Kidney (tissue), 14 donors: ENCODE data around the gene ZNF101. TPM values are rescaled to one million over a fixed set of nuclear protein-coding genes. Genes with fewer than 3 reads are reported as not detected.
"Not testable (repeated sequence)": the region's sequence is repeated elsewhere in the genome, so short reads cannot be mapped to it uniquely, and the experiment has no call there.

Experiments
- DNase-seq, 5 donors: peaks; one replicate each; pipeline ENCODE4 v3.0.0-alpha.2; 2013 to 2020
- FAIRE-seq: peaks from 2 replicates; lab custom pipeline; 2012; peaks lifted over from hg19 to GRCh38; lab: Jason Lieb, UNC
- H3K27ac ChIP-seq, 2 donors: one replicate each; pipeline ENCODE4 v1.7.0; 2013; ENCODE audit warnings: low read depth in 2 of 2, low read length in 2 of 2, inconsistent platforms in 1 of 2
- H3K27me3 ChIP-seq: one replicate; pipeline ENCODE4 v1.7.1; 2013; ENCODE audit warnings: low read length, inconsistent platforms; ENCODE audit not compliant: control insufficient read depth, insufficient read depth
- H3K36me3 ChIP-seq, 3 donors: one replicate each; pipeline versions ENCODE4 v1.7.0 to v1.7.1; 2013; ENCODE audit warnings: low read length in 3 of 3, control low read depth in 1 of 3, inconsistent platforms in 1 of 3; ENCODE audit not compliant: insufficient read depth in 3 of 3, control insufficient read depth in 2 of 3
- H3K4me1 ChIP-seq, 3 donors: one replicate each; pipeline versions ENCODE4 v1.7.0 to v1.7.1; 2013; ENCODE audit warnings: low read length in 3 of 3, inconsistent platforms in 1 of 3, low read depth in 1 of 3; ENCODE audit not compliant: control insufficient read depth in 2 of 3, insufficient read depth in 2 of 3
- H3K4me3 ChIP-seq, 3 donors: one replicate each; pipeline versions ENCODE4 v1.7.0 to v1.8.1; 2013; ENCODE audit warnings: low read length in 3 of 3, control low read depth in 1 of 3, inconsistent platforms in 1 of 3
- H3K9ac ChIP-seq, 3 donors: one replicate each; pipeline versions ENCODE4 v1.7.0 to v1.7.1; 2013; ENCODE audit warnings: low read length in 3 of 3, control low read depth in 1 of 3, inconsistent platforms in 1 of 3
- H3K9me3 ChIP-seq, 3 donors: one replicate each; pipeline versions ENCODE4 v1.7.0 to v1.7.1; 2013; ENCODE audit warnings: low read length in 3 of 3, control low read depth in 1 of 3, inconsistent platforms in 1 of 3; ENCODE audit not compliant: control insufficient read depth in 2 of 3, insufficient read depth in 1 of 3
- intact Hi-C: fragments of 100-400 bp; cut with DNase I; formaldehyde crosslinking; loops from one replicate; pipeline ENCODE4 v1.11.1; 2022
- polyA plus RNA-seq: library from polyadenylated mRNA; stranded (reverse); fragments of 350-450 nt; fragmentation: Illumina TruSeq; extraction: RNeasy Lipid Tissue Mini Kit (QIAGEN cat#74804); gene quantifications from one replicate; pipeline ENCODE4 v1.2.3, GENCODE V29; 2014; ENCODE audit warnings: low read depth, low replicate concordance; ENCODE audit not compliant: insufficient read depth
- total RNA-seq: library from RNA; stranded (reverse); fragmentation: NEBNext Ultra II Directional; extraction: Animal tissue kit (Norgen Biotek cat#: 25700); gene quantifications from one replicate; pipeline ENCODE4 v1.2.1, GENCODE V29; 2021
- TF ChIP-seq, protein P1 (sequence below): IDR thresholded peaks from 3 replicates; pipeline ENCODE4 v1.5.1; 2012; ENCODE audit warnings: mild to moderate bottlenecking, moderate library complexity, borderline replicate concordance; ENCODE audit not compliant: insufficient read depth; ENCODE audit errors: extremely low read depth
- donor health status: control.
- donor health status: control.
- donor health status: control.
- donor health status: control.
- donor health status: control.
- donor health status: DM: yes; HTN: yes; CAD: no.
- donor health status: Normal renal cell carcinoma (clear cell type).

Gene ZNF101
- total and polyA plus RNA-seq, 2 donors from 2014 or later: 10.2 to 21.2 TPM

DNA sequence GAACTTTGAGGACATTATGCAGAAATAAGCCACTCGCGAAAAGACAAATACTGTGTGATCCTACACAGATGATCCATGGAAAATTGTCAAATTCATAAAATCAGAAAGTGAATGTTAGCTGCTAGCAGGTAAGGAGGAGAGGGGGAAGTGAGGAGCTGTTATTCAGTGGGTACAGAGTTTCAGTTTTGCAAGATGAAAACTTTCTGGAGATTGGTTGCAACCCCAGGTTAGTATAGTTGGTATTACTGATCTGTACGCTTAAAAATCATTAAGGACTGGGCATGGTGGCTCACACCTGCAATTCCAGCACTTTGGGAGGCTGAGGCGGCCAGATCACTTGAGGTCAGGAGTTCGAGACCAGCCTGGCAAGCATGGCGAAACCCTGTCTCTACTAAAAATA lies 17.9 kb downstream of the ZNF101 start:
- Histone ChIP-seq H3K27ac (no peak overlapping the region), H3K4me3 (no peak overlapping the region), H3K27me3 (no peaks in the 10 kb centered on the region), H3K36me3 (no peaks in the 10 kb centered on the region), H3K9me3 (peaks cover 0 to under 1% (median 0%) of the 10 kb centered on the region in 3 donors), H3K9ac (no peak overlapping the region), H3K4me1 (no peaks in the 10 kb centered on the region)
- no peak for DNase-seq
- intact Hi-C loops: no loop called here
- TF ChIP-seq, protein P1, sequence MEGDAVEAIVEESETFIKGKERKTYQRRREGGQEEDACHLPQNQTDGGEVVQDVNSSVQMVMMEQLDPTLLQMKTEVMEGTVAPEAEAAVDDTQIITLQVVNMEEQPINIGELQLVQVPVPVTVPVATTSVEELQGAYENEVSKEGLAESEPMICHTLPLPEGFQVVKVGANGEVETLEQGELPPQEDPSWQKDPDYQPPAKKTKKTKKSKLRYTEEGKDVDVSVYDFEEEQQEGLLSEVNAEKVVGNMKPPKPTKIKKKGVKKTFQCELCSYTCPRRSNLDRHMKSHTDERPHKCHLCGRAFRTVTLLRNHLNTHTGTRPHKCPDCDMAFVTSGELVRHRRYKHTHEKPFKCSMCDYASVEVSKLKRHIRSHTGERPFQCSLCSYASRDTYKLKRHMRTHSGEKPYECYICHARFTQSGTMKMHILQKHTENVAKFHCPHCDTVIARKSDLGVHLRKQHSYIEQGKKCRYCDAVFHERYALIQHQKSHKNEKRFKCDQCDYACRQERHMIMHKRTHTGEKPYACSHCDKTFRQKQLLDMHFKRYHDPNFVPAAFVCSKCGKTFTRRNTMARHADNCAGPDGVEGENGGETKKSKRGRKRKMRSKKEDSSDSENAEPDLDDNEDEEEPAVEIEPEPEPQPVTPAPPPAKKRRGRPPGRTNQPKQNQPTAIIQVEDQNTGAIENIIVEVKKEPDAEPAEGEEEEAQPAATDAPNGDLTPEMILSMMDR: no peak
- FAIRE-seq: no peak

DNA sequence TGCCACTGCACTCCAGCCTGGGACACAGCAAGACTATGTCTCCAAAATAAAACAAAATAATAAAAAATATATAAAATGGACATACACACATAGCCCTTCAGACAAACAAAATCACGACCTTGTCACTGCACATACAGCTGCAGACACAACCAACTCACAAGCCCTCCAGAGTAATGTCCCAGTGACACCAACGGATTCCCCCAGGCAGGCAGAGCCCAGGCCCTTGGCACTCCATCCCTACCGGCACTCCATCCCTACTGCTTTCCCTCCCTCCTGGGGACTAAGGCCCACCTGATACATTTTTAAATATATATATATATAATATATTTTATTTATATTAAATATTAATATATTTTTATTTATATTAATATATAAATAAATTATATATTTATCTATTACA lies 18.5 kb downstream of the ZNF101 start:
- peak in 2 of 5 donors; percentile 27 to 32 for DNase-seq
- Histone ChIP-seq H3K4me3 (no peak overlapping the region), H3K27me3 (no peaks in the 10 kb centered on the region), H3K27ac (no peak overlapping the region), H3K4me1 (no peaks in the 10 kb centered on the region), H3K36me3 (no peaks in the 10 kb centered on the region), H3K9ac (no peak overlapping the region), H3K9me3 (no peaks in the 10 kb centered on the region)
- TF ChIP-seq, protein P1: no peak
- no peak for FAIRE-seq
- intact Hi-C loops: no loop called here

DNA sequence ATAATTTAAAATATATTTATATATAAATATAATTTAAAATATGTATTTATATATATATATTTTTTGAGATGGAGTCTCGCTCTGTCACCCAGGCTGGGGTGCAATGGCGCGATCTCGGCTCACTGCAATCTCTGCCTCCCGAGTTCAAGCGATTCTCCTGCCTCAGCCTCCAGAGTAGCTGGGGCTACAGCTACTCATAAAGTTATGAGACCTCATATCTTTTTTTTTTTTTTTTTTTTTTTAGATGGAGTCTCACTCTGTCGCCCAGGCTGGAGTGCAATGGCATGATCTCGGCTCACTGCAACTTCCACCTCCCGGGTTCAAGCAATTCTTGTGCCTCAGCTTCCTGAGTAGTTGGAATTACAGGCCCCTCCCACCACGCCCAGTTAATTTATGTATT lies 20.4 kb downstream of the ZNF101 start:
- H3K4me1 ChIP-seq, H3K27me3 ChIP-seq, intact Hi-C loops, H3K27ac ChIP-seq, H3K4me3 ChIP-seq, H3K9me3 ChIP-seq, H3K9ac ChIP-seq, DNase-seq, FAIRE-seq, H3K36me3 ChIP-seq: not testable (repeated sequence)

DNA sequence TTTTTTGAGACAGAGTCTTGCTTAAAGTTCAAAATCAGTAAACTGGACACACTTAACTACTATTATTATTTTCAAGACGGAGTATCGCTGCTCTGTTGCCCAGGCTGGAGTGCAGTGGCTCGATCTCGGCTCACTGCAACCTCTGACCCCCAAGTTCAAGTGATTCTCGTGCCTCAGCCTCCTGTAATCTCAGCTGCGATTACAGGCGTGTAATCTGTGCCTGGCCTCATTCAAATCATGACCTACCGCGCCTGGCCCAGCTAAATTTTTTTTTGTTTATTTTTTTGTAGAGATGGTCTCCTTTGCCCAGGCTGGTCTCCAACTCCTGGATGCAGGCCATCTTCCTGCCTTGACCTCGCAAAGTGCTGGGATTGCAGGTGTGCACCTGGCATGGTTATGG lies 23.0 kb downstream of the ZNF101 start:
- TF ChIP-seq, protein P1: no peak
- intact Hi-C loops: no loop called here
- FAIRE-seq: no peak

More for the DNA sequence above, 23.0 kb downstream of the ZNF101 start:
- no peak for DNase-seq
- Histone ChIP-seq H3K9me3 (no peaks in the 10 kb centered on the region), H3K9ac (no peak overlapping the region), H3K27me3 (no peaks in the 10 kb centered on the region), H3K4me1 (no peaks in the 10 kb centered on the region), H3K27ac (no peak overlapping the region), H3K36me3 (no peaks in the 10 kb centered on the region), H3K4me3 (no peak overlapping the region)
